Endothelial cell of umbilical vein (primary cell): ENCODE data around the gene SMTNL1. TPM values are rescaled to one million over a fixed set of nuclear protein-coding genes. Genes with fewer than 3 reads are reported as not detected.

ENCODE experiments used
- BruUV-seq: library from RNA; stranded (reverse); fragments of 400-500 nt; replicated peaks from 2 replicates; lab custom pipeline; 2021; lab: Mats Ljungman, UMichigan
- CTCF ChIA-PET: fragments of 300-600, 350-600 bp; sonication (Branson Sonifier 250); formaldehyde crosslinking; loops from one replicate; lab custom pipeline; 2021; ENCODE audit warnings: antibody characterized with exemption, inconsistent platforms; lab: Charles Lee
- POLR2A ChIA-PET: fragments of 300-600, 350-600 bp; sonication (Branson Sonifier 250); formaldehyde crosslinking; loops from one replicate; lab custom pipeline; 2021; ENCODE audit warnings: antibody characterized with exemption, inconsistent platforms; lab: Charles Lee
- DNase-seq: peaks from one replicate; pipeline ENCODE4 v3.0.0-alpha.2; 2011; ENCODE audit warnings: low read depth, low spot score
- FAIRE-seq: peaks from 2 replicates; lab custom pipeline; 2011; peaks lifted over from hg19 to GRCh38; lab: Jason Lieb, UNC
- H2AFZ ChIP-seq: 2 replicates; pipeline ENCODE4 v1.6.0; 2012; ENCODE audit warnings: low read depth, low read length, control low read depth, inconsistent platforms
- H3K27ac ChIP-seq: 2 replicates; pipeline ENCODE4 v1.5.1; 2011; ENCODE audit warnings: low read depth, mild to moderate bottlenecking, control low read depth, low read length, moderate library complexity; ENCODE audit not compliant: insufficient read depth
- H3K27me3 ChIP-seq, 2 experiments: 2 replicates each; pipeline versions ENCODE4 v1.6.0 to v1.6.1; 2011; ENCODE audit warnings: low read length in 2 of 2, mixed read lengths in 1 of 2; ENCODE audit not compliant: control insufficient read depth in 2 of 2, insufficient read depth in 2 of 2
- H3K36me3 ChIP-seq, 2 experiments: 2 replicates in 1 of 2; 3 replicates in 1 of 2; pipeline ENCODE4 v1.5.1; 2011; ENCODE audit warnings: low read length in 2 of 2, mild to moderate bottlenecking in 1 of 2, moderate library complexity in 1 of 2; ENCODE audit not compliant: control insufficient read depth in 2 of 2, insufficient read depth in 2 of 2; ENCODE audit errors: extremely low read depth in 1 of 2
- H3K4me1 ChIP-seq: 3 replicates; pipeline ENCODE4 v1.5.1; 2011; ENCODE audit warnings: mild to moderate bottlenecking, low read length; ENCODE audit not compliant: control insufficient read depth, insufficient read depth; ENCODE audit errors: extremely low read depth
- H3K4me2 ChIP-seq: 2 replicates; pipeline ENCODE4 v1.6.1; 2011; ENCODE audit warnings: low read length, control low read depth, mixed read lengths; ENCODE audit not compliant: insufficient read depth
- H3K4me3 ChIP-seq, 3 experiments: fragments of 200-600 bp in 1 of 3; sonication (generic), shearing (Covaris generic) in 1 of 3; replicated peaks in 1 of 3; 2 replicates each; pipeline ENCODE4 v1.5.1; 2011 to 2016; ENCODE audit warnings: control low read depth in 3 of 3, low read length in 3 of 3, mild to moderate bottlenecking in 2 of 3, inconsistent platforms in 1 of 3, low read depth in 1 of 3, moderate library complexity in 1 of 3; ENCODE audit not compliant: insufficient read depth in 1 of 3
- H3K79me2 ChIP-seq: 2 replicates; pipeline ENCODE4 v1.6.0; 2012; ENCODE audit warnings: low read length, inconsistent platforms; ENCODE audit not compliant: control insufficient read depth, insufficient read depth
- H3K9ac ChIP-seq: replicated peaks from 2 replicates; pipeline ENCODE3; 2011; ENCODE audit warnings: low read length, control low read depth; ENCODE audit not compliant: insufficient read depth; ENCODE audit errors: extremely low read depth
- H3K9me1 ChIP-seq: replicated peaks from 3 replicates; pipeline ENCODE4 v1.6.0; 2011; ENCODE audit warnings: mild to moderate bottlenecking, low read length; ENCODE audit not compliant: control insufficient read depth, insufficient read depth; ENCODE audit errors: extremely low read depth
- H3K9me3 ChIP-seq: replicated peaks from 2 replicates; pipeline ENCODE4 v1.5.1; 2012; ENCODE audit warnings: low read length, inconsistent platforms; ENCODE audit not compliant: control insufficient read depth, insufficient read depth
- H4K20me1 ChIP-seq: replicated peaks from 2 replicates; pipeline ENCODE3; 2011; ENCODE audit warnings: mild to moderate bottlenecking, low read length; ENCODE audit not compliant: control insufficient read depth, insufficient read depth; ENCODE audit errors: extremely low read depth
- CTCF ChIP-seq, 2 donors: IDR thresholded peaks; 1 replicate in 1 of 2; 2 replicates in 1 of 2; pipeline ENCODE4 v1.5.1; 2011; ENCODE audit warnings: low read length in 2 of 2, mild to moderate bottlenecking in 2 of 2, moderate library complexity in 2 of 2, control low read depth in 1 of 2, inconsistent platforms in 1 of 2, low read depth in 1 of 2; ENCODE audit not compliant: insufficient read depth in 1 of 2; ENCODE audit errors: extremely low read depth in 1 of 2
- GATA2 ChIP-seq: IDR thresholded peaks from 2 replicates; pipeline ENCODE4 v1.7.0; 2011; ENCODE audit warnings: low read depth, mild to moderate bottlenecking, moderate library complexity, mixed read lengths, low read length; ENCODE audit not compliant: insufficient read length, insufficient read depth
- JUN ChIP-seq: IDR thresholded peaks from 2 replicates; pipeline ENCODE4 v1.6.1; 2011; ENCODE audit warnings: borderline replicate concordance, low read depth; ENCODE audit not compliant: insufficient read length, insufficient read depth
- MAX ChIP-seq: IDR thresholded peaks from 2 replicates; pipeline ENCODE4 v1.6.1; 2011; ENCODE audit not compliant: insufficient read depth, insufficient read length
- MYC ChIP-seq: IDR thresholded peaks from one replicate; pipeline ENCODE4 v1.6.1; 2011; ENCODE audit warnings: mild to moderate bottlenecking, low read depth, low read length
- POLR2A ChIP-seq: IDR thresholded peaks from 2 replicates; pipeline ENCODE4 v1.6.1; 2012; ENCODE audit warnings: low read depth, mild to moderate bottlenecking, control low read depth, low read length
- POLR2AphosphoS5 ChIP-seq: IDR thresholded peaks from 2 replicates; pipeline ENCODE4 v1.6.1; 2012; ENCODE audit warnings: low read depth, mild to moderate bottlenecking, control low read depth, low read length, moderate library complexity; ENCODE audit not compliant: insufficient read depth
- dilution Hi-C: fragments of 300-500 bp; cut with MboI; formaldehyde crosslinking; loops from one replicate; pipeline ENCODE4 v1.15.0; 2019; ENCODE audit warnings: low sequenced_read_pairs; ENCODE audit not compliant: extremely low pct_ligation_motif_present
- intact Hi-C: fragments of 100-400 bp; cut with micrococcal nuclease; formaldehyde crosslinking; loops from one replicate; pipeline ENCODE4 v1.10.0; 2022
- polyA plus RNA-seq, 4 experiments: library from polyadenylated mRNA; depleted of rRNA in 3 of 4; stranded (reverse) in 3 of 4; unstranded in 1 of 4; fragments of >200 nt; gene quantifications; 2 replicates each; pipeline versions ENCODE4 v1.2.1 to v1.2.3, GENCODE V29; 2011 to 2012; ENCODE audit warnings: missing spikeins in 1 of 4
- total RNA-seq: library from RNA; stranded (reverse); gene quantifications from 2 replicates; pipeline ENCODE4 v1.2.3, GENCODE V29; 2021

Gene SMTNL1
- total and polyA plus RNA-seq, 2 donors (not counting 3 experiments of a cell fraction or from before 2014, with no cell fraction given): not detected

GRCh38 chr11:57597916-57598830 is 60.8 kb downstream of the SMTNL1 start:
- H4K20me1 ChIP-seq: no peaks in the 10 kb centered on the region
- no peaks in the 10 kb centered on the region for H3K36me3 ChIP-seq
- CTCF ChIA-PET: interaction anchor here (0.6 to 1.6 kb wide), 3 partner anchors 31 to 46 kb away, joined by 3 to 4 read pairs (median 4); partner anchors contain the start of gene UBE2L6
- DNase-seq (no peak), FAIRE-seq (no peak)
- intact Hi-C loops: no loop called here
- no peak overlapping the region for H2AFZ ChIP-seq
- no peak overlapping the region for H3K4me2 ChIP-seq
- POLR2A ChIA-PET: no interaction called here
- H3K79me2 ChIP-seq: no peaks in the 10 kb centered on the region
- peaks cover 22 to 31% of the 10 kb centered on the region in 2 experiments for H3K27me3 ChIP-seq
- no TSS peak for BruUV-seq
- no peaks in the 10 kb centered on the region for H3K9me3 ChIP-seq
- no peak for TF ChIP-seq CTCF (IDR thresholded peaks at IDR 0.05; ENCODE audit: extremely low read depth in 1 of 2, insufficient read depth in 1 of 2, low read depth in 1 of 2, low read length in 2 of 2)
- TF ChIP-seq POLR2A: no peak
- TF ChIP-seq POLR2AphosphoS5: no peak
- no peak for TF ChIP-seq MYC
- TF ChIP-seq GATA2: no peak
- TF ChIP-seq MAX: no peak
- TF ChIP-seq JUN: no peak
- no peak overlapping the region for H3K9ac ChIP-seq
- dilution Hi-C loops: no loop called here
- H3K9me1 ChIP-seq: no peaks in the 10 kb centered on the region
- no peak overlapping the region for H3K4me3 ChIP-seq
- no peaks in the 10 kb centered on the region for H3K4me1 ChIP-seq
- H3K27ac ChIP-seq: no peak overlapping the region
